NCI-H446 (cell line): ENCODE data around the gene CROCC.

Source experiments
- DNase-seq, 2 experiments: peaks; one replicate each; lab custom pipeline; 2025; lab: John Stamatoyannopoulos, UW

The CROCC gene

DNA sequence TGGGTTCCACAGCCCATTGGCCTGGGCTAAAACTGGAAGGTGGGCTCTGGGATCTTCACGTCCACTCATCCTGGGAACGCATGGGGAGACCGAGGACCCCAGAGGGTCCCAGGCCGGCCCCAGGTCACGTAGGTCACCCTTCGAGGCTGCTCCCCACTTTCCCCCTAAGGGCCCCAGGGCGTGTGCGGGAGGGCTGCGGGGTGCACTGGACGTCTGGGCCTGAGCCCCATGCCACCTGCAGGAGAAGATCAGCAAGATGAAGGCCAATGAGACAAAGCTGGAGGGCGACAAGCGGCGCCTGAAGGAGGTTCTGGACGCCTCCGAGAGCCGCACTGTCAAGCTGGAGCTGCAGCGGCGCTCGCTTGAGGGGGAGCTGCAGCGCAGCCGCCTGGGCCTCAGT, 46.2 kb downstream of the CROCC start:
- DNase-seq = no peak

DNA sequence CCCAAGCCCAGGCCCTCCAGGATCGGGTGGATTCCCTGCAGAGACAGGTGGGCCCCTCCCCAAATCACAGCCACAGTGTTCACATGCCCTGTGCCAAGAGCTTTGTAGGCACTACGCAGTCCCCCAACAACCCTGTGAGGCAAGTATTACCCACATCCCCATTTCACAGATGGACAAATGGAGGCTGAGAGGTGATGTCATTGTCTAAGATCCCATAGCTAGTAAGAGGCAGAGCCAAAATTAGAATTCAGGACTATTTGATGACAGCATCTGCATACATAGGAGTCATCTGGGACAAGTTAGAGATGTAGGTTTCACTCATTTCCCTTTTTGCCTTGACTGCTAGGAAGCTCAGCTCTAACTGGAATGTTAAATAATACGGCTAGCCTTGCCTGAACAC, 46.6 kb downstream of the CROCC start:
- no peak for DNase-seq

DNA sequence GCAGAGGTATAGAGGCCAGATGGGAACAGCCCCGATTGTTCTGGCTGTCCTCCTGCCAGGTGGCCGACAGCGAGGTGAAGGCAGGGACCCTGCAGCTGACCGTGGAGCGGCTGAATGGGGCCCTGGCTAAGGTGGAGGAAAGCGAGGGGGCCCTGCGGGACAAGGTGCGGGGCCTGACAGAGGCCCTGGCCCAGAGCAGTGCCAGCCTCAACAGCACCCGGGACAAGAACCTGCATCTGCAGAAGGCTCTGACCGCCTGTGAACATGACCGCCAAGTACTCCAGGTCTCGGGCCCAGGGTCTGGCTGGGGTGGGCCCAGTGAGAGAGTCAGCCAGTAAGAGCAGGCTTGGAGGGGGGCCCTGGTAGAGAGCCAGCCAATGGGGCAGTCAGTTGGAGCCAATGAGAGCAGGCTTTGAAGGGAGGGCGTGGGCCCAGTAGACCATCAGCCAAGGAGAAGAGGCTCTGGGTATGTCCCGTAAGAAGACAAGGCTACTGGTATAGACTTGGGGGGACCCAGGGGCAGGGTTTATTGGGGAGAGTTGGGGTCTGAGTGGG, 47.4 kb downstream of the CROCC start:
- DNase-seq = no peak

DNA sequence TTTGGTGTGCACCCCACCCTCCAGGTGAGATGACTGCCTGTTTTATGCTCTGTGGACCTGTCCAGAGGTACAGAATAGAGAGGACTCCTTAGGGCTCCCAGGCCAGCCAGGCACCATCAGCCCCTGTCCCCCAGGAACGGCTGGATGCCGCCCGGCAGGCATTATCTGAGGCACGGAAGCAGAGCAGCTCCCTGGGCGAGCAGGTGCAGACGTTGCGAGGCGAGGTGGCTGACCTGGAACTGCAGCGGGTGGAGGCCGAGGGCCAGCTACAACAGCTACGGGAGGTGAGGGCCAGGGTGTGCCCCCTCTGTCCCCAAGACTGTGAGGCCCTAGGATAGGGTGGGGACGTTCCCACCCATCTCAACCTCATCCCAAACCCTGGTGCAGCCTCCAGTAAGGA, 47.9 kb downstream of the CROCC start:
- no peak for DNase-seq

DNA sequence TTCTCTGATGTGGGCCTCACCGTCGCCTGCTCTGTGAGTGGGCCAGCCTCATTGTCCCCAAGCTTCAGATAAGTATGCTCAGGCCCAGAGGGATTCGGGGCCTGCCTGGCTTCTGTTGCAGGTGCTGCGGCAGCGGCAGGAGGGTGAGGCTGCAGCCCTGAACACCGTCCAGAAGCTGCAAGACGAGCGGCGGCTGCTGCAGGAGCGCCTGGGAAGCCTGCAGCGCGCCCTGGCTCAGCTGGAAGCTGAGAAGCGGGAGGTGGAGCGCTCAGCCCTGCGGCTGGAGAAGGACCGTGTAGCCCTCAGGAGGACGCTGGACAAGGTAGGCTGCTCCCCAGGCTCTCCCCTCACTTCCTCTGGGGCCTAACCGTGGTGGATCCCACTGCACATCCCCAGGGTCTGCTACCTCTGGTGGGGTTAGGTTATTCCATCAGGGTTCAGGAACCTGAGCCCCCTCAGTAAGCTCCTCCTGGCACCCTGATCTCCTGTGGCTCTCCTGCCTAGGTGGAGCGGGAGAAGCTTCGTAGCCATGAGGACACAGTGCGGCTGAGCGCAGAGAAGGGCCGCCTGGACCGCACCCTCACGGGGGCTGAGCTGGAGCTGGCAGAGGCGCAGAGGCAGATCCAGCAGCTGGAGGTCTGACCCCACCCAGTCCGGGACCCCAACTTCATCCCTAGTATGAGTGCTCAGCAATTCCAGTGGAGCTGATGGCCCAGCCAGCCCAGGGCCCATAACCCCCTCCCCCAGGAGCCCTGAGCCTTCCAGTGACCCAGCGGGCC, 48.6 kb downstream of the CROCC start:
- no peak for DNase-seq

DNA sequence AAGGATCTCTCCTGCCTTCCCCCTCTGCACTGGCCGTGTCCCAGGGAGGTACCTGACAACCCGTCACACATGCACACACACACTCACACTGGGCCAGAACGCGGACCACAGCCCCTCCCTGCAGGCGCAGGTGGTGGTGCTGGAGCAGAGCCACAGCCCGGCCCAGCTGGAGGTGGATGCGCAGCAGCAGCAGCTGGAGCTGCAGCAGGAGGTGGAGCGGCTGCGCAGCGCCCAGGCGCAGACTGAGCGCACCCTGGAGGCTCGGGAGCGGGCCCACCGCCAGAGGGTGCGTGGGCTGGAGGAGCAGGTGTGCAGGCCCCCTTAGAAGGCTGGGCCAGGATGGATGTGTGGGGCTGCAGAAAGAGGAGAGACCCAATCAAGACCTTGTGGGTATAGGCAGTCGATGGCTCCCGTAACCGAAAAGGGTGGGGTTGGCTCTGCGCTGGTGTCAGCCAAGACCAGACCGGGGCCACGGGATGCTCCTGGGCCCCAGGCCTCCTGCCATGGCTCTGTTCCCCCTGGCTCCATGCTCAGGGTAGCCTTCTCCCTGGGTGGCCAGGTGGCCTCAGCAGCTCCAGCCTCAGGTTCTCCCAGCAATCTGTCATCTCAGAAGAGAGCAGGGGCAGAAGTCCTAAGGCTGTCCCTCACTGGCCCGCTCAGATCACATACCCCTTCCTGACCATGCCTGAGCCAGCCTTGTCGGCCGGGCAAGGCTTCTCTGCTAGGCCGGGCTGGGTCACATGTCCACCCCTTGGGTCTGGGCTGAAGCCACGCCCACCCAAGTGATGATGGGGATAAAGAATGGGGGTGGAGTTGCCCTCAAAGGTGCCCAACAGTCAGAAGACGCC, 49.8 kb downstream of the CROCC start:
- no peak for DNase-seq

DNA sequence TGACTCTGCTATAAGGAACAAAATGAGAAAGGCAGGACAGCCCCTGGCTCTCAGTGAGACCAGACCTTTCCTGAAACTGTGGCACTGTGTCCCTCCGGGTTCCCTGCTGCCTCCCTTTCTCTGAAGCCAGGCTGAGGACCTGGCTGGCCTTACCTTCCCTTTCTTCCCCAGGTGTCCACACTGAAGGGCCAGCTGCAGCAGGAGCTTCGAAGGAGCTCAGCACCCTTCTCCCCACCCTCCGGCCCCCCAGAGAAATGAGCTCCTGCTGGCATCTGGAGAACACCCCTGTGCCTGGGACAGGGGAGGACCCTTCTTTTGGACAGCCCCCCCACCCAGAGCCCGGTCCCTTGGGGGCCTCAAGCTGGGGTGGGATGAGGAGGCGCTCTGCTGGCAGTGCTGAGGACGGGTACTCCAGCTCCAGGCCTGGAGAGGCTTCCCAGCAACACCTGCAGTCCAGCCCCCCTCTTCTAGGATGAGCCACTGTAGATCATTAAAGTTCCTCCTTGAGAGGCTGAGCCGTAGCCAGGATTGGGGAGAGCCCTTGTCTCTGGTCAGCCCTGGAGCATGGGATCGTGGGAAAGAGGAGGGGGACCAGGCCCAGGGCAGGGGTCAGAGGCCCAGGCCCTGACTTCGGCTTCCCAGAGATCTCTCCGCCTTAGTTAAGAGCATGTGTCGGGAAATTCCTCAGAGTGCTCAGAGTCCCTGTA, 50.6 kb downstream of the CROCC start:
- DNase-seq = no peak

DNA sequence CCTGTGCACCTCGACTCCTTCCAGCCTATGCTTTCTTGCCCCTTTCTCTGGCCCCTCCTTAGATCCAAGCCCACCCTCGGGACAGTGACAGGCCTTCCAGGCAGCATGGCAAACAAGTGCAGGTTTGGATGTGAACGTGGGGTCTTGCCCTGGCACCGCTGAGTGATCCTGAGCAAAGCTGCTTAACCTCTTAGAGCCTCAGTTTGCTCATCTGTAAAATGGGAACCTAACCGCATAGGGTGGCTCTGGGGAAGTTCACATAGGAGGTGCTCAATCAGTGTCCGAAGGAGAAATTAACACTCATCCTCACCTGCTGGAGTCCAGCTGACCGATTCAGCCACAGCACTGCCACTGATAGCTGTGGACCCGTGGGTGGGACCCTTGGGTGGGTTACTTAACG, 51.5 kb downstream of the CROCC start:
- no peak for DNase-seq

DNA sequence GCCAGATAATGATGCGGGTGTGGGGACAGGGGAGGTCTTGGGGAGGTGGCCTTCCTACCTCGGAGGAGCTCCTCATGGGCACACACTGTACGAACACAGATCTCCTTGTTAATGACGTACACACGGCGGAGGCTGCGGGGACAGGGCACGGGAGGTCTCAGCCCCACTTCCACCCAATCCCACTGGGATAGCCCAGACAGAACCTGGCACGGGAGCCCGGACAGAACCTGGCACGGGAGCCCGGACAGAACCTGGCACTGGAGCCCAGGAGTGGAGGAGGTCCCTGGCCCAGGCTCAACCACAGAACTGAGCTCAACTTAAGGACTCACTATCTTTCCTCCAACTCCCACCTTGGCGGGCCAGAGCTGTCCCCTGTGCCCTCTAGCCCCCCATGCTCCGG, 53.5 kb downstream of the CROCC start:
- DNase-seq = no peak

DNA sequence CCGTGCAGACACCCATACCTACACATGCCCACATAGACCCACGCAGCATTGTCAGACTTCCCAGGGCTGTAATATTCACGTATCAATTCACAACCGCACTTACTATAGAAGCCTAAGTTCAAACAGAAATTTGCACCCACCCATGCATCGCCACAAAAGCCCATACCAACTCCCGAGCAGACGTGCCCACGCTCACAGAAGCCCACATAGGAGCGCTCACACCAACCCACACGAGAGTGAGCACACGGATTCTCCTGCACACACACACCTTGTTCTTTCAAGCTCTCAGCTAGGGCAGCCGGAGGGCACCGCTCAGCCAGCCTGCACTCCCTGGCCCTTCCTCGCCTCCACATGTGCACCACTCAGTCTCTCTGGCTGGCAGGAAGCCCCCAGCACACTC, 54.1 kb downstream of the CROCC start:
- no peak for DNase-seq

DNA sequence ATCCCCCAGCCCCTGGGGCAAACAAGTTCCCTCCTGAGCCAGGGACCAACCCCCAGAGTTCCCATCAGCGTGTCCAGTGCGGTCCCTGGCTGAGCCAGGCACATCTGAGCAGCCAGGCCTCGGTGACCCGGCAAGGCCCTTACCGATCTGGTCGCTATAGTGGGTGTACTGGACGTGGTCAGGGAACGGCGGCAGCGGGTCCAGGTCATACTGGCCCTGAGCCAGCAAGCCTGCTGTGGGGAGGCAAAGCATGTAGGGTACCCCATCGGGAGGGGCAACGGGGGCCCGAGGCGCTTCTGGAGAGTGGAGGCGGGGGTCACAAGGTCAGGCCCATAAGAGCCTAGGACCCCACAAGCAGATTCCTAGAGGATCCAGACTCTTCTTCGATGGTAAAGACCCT, 55.2 kb downstream of the CROCC start:
- no peak for DNase-seq

DNA sequence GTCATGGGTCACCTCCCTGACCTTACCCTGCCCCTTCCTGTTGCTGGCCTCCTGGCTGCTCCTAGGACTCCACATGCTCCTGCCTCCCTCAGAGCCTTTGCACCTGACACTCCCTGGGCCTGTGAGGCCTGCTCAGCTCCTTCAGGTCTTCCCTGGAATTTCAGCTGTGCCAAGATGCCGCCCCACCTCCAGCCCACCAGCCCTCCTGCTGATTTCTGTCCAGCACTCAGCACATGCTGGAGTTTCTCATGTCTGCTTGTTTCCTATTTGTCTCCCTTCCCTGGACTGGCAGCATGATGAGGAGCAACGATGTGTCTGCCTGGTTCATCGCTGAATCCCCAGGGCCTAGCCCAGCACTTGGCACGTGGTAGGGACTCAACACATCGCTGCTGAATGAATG, 55.6 kb downstream of the CROCC start:
- no peak for DNase-seq

DNA sequence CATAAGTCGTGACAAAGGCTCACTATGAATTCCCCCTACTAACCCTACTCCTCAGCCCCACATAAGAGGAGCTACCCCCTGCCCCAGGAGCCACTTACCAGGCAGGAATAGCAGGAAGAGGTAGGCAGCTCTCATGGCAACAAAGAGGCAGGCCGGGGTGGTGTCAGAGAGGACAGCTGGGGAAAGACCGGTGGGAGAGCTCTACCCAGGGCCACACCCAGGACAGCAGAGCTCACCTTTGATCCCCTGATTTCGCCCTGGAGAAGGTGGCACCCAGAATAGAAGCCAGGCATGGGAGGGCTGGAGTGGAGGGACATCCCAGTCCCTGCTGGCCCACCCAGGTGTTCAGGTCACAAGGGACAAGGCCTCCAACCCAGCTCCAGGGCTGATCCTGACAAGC, 56.4 kb downstream of the CROCC start:
- no peak for DNase-seq

DNA sequence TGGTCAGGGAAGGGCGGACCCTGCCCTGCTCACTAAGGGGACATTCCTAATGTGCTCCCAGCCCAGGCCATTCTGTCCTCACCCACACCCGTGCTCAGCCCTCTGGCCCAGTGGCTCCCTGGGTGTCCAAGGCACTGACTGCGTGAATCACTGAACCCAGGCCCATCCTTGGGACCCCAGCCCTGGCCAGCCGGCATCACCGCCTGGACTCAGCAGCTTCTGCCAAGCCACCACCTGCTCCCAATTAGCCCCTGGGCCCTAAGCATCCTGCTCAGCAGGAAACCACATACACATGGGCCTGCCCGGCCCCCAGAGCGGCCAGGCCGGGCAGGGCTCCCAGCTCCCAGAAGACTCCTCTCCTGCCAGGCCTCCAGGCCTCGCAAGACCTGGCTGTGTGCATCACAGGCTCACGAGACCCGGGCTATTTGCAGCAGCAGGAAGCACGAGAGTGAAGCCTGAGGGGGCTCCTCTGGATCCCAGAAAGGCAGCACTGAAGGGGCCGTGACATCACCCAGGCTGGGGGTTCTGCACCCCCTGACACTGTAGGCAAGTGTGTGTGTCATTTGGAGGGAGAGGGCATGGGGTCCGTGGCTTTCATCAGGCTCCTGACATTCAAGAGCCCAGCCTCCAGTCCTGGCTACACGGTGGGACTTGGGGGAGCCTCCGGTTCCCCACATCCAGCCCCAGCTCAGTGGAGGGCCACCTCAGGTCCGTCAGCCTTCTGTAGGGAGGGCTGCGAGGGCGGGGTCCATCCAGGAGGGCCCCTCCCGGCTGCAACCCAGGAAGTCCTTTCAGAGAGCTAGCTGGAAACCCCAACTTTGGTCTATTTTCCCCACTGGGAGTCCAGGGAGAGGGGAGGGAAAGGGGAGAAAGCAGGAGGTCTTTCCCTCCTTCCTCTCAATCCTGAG, 57.1 kb downstream of the CROCC start:
- DNase-seq = peak in 1 of 2 experiments; percentile 78

DNA sequence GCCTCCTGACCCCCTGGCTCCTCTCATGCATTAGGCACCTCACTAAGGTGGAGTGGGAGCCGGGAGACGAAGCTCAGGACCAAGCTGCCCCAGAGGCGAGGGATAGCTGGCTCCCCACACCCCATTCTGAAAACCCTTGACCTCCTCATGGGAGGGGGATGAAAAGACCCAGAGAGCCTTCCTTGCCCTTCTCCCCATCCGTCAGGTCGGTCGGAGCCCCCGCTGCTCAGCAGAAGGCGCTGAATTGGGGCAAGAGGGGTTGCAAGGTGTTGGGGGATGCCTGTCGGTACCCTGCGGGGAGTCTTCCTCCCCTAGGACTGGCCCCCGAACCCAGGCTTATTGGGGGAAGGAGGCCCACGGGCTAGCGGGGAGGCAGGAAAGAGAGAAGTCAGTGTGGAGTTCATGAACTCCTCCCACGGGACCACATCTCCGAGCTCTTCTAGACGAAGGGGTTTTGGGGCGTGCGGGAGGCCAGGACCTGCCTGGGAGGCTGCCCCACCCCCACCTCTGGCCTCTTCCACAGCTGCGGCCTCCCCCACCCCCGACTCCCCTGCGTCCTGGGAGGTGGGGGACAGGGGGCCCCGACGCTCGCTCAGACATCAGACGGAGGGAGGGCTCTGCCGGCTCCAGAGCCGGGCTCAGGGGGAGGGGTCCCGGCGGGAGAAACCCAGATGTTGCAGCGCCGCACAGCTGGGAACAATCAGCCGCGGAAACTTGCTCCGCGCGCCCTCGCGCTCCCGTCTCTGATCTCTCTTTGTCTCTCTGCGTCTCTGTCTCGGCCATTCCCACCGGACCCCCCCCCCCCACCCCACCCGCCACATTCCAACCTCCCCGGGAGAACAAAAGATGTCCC, 58.0 kb downstream of the CROCC start:
- no peak for DNase-seq

DNA sequence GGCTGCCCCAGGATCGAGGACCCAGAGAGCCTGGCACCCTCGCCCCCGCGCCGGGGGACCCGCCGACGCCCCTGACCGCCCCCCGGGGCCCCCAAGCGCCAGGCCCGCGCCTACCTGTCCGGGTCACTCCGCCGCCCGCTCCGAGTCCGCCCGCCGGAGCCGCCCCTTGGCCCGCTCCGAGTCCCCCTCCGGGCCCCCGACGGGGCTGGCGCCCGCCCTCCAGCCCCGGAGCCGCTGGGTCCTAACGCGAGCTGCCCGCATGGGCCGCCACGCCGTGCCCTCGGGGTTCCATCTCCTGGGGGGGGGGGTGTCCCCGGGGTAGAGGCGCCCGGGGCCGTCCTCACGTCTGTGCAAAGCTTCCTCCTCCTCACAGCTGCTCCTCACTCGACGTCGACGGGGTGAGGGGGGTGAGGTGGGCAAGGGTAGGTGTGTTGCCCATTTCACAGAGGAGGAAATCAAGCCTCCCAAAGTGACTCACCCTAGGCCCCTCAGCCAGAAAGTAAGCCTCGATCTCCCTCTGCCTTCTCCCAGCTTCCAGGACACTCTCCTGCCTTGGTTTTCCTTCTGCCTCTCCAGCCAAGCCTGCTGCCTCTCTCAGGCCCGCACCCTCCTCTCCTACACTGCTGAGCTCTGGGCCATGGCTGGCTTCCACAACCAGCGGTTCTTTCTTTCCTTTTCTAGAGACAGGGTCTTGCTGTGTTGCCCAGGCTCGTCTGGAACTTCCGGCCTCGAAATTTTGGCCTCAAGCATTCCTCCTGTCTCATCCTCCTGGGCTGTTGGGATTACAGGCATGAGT, 58.9 kb downstream of the CROCC start, which contains the start of gene MFAP2:
Gene MFAP2 (minus strand): TSS at position 148 of the 796 bp plus-strand sequence. CDS start 2,347 bp downstream, outside the sequence.
- DNase-seq = no peak

DNA sequence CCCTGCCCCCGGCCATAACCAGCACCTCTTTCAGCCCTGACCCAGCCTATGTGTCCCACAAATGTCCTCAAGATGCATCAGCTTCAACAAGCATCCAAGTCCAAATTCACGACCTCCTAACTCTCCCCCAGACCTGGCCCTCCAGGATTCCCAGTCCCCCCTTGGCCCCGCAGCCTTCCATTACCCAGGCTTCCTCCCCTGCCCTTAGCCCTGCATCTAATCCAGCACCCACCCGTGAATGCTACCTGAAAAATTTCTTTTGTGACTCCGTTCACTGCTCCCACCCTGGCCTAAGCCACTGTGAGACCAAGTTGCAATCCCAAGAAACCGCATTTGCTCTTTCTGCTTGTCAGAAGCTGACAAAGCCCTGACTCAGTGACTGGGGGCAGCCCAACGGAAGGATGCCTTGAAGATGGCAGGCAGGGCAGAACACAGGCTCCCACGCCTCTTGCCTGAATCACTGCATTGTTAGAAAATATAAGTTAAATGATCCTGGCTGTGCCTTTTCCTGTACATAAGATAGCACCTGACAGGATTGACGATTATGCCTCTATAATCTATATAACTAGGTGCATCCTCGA, 59.6 kb downstream of the CROCC start:
- no peak for DNase-seq

DNA sequence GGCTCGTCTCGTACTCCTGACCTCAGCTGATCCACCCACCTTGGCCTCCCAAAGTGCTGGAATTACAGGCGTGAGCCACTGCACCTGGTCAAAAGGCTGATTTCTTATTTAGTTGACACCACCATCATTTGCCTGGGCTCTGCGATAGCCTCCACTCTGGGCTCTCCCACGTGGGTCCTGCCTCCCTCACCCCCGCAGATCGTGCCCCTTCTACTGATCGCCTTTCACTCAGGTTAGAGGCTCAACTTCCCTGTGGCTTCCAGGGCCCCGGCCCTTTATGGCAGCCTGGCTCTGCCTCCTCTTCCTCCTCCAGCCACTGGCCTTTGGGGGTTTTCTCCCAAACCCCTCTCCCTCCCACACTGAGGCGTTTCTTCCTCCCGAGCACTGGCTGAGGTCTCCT, 61.2 kb downstream of the CROCC start:
- no peak for DNase-seq

DNA sequence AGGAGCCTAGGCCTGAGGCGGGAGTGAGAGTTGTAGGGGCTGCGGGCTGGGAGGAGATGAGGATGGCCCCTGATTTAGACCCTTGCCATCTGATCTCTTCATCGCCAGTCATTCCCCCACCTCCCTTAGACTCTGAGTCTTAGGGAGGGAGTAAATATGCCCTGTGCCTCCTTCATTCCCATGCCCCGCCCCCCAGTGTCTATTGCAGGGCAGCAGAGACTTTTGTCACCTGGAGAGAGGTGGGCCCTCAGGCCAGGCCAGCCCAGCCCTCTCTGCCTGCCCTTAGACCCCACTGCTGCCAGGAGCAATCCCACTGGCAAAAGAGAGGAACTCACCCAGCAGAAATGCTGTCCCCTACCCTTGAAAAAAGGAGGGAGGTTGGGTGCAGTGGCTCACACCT, 61.9 kb downstream of the CROCC start:
- DNase-seq = no peak
